Brain pericyte (primary cell): ENCODE measurements around the gene UFSP2.

Experiments
- DNase-seq: peaks from one replicate; pipeline ENCODE4 v3.0.0-alpha.2; 2012; ENCODE audit warnings: low read depth, low spot score

Gene UFSP2

DNA sequence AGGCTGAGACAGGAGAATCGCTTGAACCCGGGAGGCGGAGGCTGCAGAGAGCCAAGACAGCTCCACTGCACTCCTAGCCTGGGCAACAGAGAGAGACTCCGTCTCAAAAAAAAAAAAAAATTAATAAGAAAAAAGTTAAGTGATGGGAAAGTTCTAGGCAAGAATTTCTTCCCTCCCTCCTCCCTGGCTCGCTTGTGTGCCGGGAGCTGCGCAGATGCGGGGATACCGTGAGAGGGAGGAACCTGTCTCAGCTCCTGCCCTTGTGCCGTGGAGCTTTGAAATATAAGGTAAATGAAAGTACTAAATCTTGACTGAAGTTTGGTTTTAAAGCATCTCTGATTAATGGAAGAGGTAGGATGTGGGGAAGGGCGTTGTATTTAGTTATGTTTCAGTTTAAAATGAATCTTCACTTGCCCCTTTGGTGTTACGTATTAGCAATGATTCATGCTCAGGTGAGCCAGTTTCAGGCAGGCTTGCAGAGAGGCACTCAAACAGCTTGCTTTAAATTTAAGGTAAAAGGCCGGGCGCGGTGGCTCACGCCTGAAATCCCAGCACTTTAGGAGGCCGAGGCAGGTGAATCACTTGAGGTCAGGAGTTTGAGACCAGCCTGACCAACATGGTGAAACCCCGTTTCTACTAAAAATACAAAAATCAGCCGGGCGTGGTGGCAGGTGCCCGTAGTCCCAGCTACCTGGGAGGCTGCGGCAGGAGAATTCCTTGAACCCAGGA is 1.4 kb upstream of the UFSP2 start:
- no peak for DNase-seq

GRCh38 chr4:185424905-185425646 is 688 bp downstream of the UFSP2 start:
- DNase-seq, result no peak

GRCh38 chr4:185421366-185422124 is 4.2 kb downstream of the UFSP2 start:
- no peak for DNase-seq

- no peak for DNase-seq
Observed at GRCh38 chr4:185416955-185417354, 8.8 kb downstream of the UFSP2 start.

- no peak for DNase-seq
Observed at GRCh38 chr4:185412412-185412811, 13.4 kb downstream of the UFSP2 start.

DNA sequence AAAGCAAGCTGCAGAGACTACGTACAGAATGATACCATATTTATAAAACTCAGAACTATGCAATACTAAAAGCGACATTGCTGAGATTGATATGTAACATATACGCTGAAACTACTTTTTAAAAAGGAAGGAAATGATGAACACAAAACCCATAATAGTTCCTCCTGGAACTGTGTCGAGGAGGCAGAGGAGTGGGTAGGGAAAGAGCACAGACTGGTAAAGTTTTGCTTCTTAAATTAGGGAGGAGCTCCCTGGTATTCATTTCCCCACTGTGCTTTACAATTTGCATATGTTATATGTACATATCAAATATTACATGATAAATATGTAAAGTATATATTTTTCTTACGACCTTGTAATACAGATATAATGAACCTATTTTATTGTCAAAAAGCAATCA is 13.9 kb downstream of the UFSP2 start:
- no peak for DNase-seq

DNA sequence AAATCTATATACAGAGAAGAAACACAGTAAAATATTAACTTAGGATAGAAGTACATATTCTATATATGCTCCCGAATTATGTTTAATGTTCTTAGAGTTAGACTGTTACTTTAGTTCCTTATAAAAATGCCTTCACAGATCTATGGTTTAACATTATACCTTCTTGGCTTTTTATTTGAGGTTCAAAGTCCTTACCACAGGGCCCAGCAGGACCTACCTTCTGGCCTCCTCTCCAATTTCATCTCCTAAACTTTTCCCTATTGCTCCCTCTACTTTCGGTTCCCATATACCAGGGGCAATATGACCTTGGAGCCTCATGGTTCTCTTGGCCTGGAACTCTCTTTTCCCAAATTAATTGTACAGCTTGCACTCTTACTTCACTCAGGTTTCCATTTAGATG is 17.3 kb downstream of the UFSP2 start:
- no peak for DNase-seq

DNA sequence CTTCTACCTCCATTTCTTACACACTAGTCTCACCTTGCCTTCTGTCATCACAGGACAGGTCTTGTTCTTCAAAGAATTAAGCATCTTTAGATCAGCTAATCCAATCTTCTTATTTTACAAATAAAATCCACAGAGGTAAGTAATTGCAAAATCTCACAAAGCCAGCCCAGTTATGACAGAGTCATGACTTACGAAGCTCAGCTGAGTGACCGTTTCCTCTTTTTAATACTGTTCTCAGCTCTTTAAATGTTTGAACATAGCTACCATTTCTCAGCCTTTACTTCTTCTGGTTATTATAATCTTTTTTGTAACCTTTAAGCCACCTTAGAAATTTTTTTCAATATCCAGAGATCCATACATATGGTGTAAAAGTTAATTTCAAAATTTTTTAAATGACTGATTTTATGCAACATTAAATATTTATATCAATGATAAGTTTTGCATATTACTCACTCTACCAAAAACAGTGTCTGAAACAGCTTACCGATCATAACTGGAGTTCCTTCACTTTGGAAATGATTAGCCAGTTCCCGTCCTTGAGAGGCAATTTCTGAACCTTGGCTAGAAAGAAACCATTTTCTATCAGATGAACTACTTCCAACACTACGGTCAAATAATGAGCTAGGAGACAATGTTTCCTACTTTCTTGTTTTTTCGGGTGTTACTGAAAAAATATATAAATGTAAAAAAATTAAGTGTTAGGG is 20.3 kb downstream of the UFSP2 start:
- no peak for DNase-seq

GRCh38 chr4:185404031-185404430 is 21.7 kb downstream of the UFSP2 start:
- DNase-seq, result no peak

DNA sequence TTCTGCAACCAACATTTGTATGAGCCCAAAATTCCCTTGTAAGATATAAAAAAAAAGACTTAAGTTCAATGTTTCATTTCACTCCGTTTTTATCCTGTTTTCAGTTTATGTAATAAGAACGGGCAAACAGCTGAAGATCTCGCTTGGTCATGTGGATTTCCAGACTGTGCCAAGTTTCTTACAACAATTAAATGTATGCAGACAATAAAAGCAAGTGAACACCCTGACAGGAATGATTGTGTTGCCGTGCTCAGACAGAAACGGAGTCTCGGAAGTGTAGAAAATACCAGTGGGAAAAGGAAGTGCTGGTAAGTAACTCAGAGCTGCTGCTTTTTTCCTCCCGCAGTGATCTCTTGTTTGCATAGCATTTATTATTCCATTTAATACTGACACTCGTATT is 26.3 kb downstream of the UFSP2 start:
- no peak for DNase-seq

DNA sequence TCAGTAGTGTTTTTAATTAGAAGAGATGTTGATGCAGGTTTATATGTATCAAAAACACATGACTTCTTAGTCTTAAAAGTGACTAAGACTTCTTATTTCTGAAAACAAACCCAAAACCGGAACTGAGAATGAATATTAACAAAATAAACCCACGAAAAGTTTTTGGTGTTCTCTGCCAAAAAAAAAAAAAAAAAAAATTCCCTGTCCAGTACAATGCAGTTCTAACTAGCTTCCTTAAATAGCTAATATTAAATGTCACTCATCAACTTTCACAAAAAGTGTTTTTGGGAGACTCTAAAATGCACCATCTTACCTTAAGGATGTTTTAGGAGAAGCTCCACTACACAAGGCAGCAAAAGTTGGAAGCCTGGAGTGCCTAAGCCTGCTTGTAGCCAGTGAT is 27.1 kb downstream of the UFSP2 start:
- no peak for DNase-seq

- DNase-seq, result peak; percentile 20
Observed at GRCh38 chr4:185396724-185397385, 28.9 kb downstream of the UFSP2 start, which contains the start of gene ANKRD37. TSS of gene ANKRD37 (plus strand) at chr4:185396841. CDS start at chr4:185396924, 83 bp downstream.

DNA sequence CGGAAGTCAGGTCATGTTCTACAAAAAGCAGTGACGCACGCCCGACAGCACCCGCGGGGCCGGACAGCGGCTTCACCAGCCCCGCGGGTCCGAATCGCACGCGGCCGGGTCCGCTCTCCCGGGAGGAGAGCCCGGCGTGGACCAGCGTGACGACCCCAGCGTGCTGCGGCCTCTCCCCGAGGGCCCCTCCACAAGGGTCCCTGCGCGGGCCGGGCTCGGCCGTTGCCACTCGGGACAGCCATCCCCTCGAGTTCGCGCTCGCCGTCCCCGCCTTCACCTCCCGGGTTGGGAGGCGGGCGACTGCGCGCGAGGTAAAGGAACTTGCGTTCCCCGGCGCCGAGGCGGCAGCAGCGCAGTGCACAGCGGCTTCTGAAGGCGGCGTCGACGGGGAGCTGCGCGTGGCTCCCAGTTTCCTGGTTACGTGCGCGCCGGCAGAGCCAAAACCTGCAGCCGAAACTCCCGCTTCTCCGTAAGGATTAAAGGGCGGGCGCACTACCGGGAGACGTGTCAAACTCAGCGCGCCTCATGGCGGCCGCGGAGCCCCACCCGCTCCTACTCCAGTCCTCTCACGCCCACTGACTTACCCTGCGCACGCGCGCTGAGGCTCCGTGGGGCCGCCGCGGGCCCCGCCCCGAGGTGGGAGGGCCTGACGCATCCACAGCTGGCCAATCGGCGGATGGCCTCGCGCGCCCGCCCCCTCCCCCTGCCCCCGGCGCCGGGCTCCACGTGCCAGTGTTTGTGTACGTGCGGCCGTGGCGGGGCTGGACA is 29.6 kb downstream of the UFSP2 start:
- peak; percentile 81 for DNase-seq

DNA sequence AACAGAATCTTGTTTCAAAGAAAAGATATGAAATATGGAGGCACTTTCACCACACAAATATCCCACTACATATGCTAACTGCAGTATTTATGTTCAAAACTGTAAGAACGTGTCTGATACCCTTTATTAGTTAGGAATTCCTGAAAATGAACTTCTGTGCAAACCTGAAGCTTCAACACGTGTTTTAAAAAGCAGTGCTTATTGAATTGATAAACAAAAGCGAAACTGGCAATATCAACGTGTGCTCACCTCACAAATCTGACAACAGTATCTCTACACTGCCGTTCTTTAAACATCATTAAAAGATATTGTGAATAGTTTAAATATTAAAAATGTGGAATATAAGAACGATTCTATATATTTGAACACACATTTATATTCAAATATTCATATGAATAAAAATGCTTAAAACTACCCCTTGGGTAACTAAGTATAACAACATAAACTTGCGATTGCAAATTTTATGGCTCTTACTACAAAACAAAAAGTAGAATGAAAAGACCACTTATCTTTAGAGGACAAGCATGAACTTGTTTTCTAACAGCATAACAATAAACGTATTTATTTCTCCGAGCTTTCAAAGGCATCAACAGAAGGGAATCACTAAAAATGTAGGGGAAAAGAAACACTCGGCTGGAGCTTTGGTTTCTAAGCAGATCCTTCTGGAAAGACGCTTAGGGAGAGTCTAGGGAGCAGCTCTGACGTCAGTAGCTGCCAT is 30.4 kb downstream of the UFSP2 start, which contains the start of gene LRP2BP:
Gene LRP2BP, minus strand, starts transcription at position 687 of the 718 bp plus-strand sequence. CDS start 17,738 bp downstream, outside the sequence.
- no peak for DNase-seq

- no peak for DNase-seq
Observed at GRCh38 chr4:185394568-185395237, 31.1 kb downstream of the UFSP2 start.

GRCh38 chr4:185392156-185392555 is 33.6 kb downstream of the UFSP2 start:
- DNase-seq, result no peak

GRCh38 chr4:185390941-185391340 is 34.8 kb downstream of the UFSP2 start:
- no peak for DNase-seq

DNA sequence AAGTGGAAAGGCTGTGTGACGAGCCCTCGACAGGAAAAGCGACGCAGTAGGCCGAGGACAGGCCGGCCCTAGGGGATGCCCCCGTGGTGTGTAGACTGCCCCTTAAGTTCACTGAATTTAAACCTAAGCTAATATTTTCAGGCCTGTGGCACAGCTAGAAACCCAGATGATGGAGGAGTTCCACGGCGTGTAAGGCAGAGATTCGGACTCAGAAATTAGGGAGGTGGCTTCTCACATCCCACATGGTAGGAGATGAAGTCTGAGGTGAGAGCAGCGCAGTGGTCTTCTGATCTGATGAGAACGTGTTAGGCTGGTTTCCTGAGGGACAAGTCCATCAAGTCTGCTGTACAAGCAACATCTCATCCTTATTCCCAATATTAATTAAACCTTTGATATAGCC is 37.8 kb downstream of the UFSP2 start:
- DNase-seq, result no peak

DNA sequence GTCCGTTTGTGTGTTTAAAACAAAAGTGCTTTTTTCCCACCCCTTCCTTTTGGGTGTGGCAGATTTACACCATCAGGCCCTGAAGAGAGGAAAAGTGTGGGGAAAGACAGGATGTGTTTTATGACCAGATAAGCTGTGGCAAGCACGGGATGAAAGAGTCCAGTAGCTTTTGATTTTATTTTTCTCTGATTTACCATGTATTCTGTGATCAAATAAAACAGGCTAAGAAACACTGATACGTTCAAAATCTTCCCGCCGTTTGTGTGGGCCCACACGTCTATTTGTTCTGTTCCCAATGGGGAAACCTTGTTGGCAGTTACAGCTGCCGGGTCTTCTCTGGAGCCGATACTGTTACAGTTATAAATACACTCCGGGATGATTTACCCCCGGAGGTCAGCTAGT is 40.8 kb downstream of the UFSP2 start:
- DNase-seq, result no peak
